DOHH2 (cell line): ENCODE results near the gene LAMA3.

Experiments used
- H3F3A ChIP-seq: fragments of 200-600 bp; sonication (generic), shearing (Covaris generic); 2 replicates; pipeline ENCODE4 v1.6.0; 2016; ENCODE audit warnings: antibody characterized with exemption, mild to moderate bottlenecking; ENCODE audit not compliant: control insufficient read depth, insufficient read depth
- H3K27ac ChIP-seq: fragments of 200-600 bp; sonication (generic); 2 replicates; pipeline ENCODE4 v1.5.1; 2014; ENCODE audit warnings: low read depth, mild to moderate bottlenecking, low read length, moderate library complexity
- H3K27me3 ChIP-seq: fragments of 200-600 bp; sonication (generic); 2 replicates; pipeline ENCODE4 v1.6.1; 2014; ENCODE audit warnings: mild to moderate bottlenecking, low read length, mixed read lengths; ENCODE audit not compliant: control insufficient read depth
- H3K36me3 ChIP-seq: fragments of 200-600 bp; sonication (generic); 2 replicates; pipeline ENCODE4 v1.6.1; 2014; ENCODE audit warnings: mild to moderate bottlenecking, low read length, moderate library complexity, mixed read lengths; ENCODE audit not compliant: control insufficient read depth
- H3K4me1 ChIP-seq: fragments of 200-600 bp; sonication (generic); 2 replicates; pipeline ENCODE4 v1.6.1; 2014; ENCODE audit warnings: mild to moderate bottlenecking, low read length, mixed read lengths; ENCODE audit not compliant: control insufficient read depth
- H3K4me2 ChIP-seq: fragments of 200-600 bp; sonication (generic); 2 replicates; pipeline ENCODE4 v1.6.0; 2014; ENCODE audit warnings: mild to moderate bottlenecking, low read length, moderate library complexity
- H3K4me3 ChIP-seq: fragments of 200-600 bp; sonication (generic); 2 replicates; pipeline ENCODE4 v1.5.1; 2014; ENCODE audit warnings: mild to moderate bottlenecking, low read length, mixed read lengths
- H3K79me2 ChIP-seq: fragments of 200-600 bp; sonication (generic); 2 replicates; pipeline ENCODE4 v1.6.1; 2014; ENCODE audit warnings: mild to moderate bottlenecking, low read length, mixed read lengths; ENCODE audit not compliant: control insufficient read depth
- H3K9me2 ChIP-seq: fragments of 200-600 bp; sonication (generic); replicated peaks from 2 replicates; pipeline ENCODE4 v1.6.1; 2014; ENCODE audit warnings: mild to moderate bottlenecking, low read length, mixed read lengths; ENCODE audit not compliant: control insufficient read depth
- H3K9me3 ChIP-seq: fragments of 200-600 bp; sonication (generic); 2 replicates; pipeline ENCODE4 v1.6.1; 2014; ENCODE audit warnings: antibody characterized with exemption, low read length, mixed read lengths; ENCODE audit not compliant: control insufficient read depth, insufficient read depth
- H4K20me1 ChIP-seq: fragments of 200-600 bp; sonication (generic); 2 replicates; pipeline ENCODE4 v1.6.0; 2014; ENCODE audit warnings: low read depth, mild to moderate bottlenecking, antibody characterized with exemption, low read length, moderate library complexity; ENCODE audit not compliant: control insufficient read depth, insufficient read depth
- EZH2phosphoT487 ChIP-seq: fragments of 200-600 bp; sonication (generic); IDR thresholded peaks from 2 replicates; pipeline ENCODE4 v1.6.1; 2017; ENCODE audit warnings: borderline replicate concordance, mild to moderate bottlenecking, antibody characterized with exemption, low read length, moderate library complexity, mixed read lengths
- TF ChIP-seq, protein P1 (sequence below): fragments of 200-600 bp; sonication (generic); IDR thresholded peaks from one replicate; pipeline ENCODE4 v1.5.1; 2014; ENCODE audit warnings: antibody characterized with exemption, mild to moderate bottlenecking, low read depth, low read length; ENCODE audit not compliant: poor library complexity, severe bottlenecking

The LAMA3 gene

DNA sequence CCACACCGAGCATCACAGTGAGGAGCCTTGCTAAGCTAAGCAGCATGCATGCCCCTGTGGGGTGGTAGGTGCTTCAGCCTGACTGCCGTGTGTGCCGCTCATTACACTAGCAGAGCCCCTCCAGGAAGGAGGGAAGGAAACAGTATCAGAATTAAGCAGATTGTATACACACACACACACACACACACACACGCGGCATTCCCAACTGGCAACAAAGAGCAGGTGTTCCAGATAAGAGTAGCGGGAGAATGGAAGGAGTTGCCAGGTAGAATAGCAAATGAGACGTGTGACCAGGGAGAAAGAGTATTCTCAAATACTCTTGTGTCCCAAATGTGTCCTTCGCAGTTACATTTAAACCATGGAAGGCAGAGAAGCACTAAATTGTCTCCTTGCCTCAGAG lies 277.7 kb downstream of the LAMA3 start:
- H3K4me1 ChIP-seq: peaks cover 22% of the 10 kb centered on the region
- no peak for TF ChIP-seq EZH2phosphoT487
- no peaks in the 10 kb centered on the region for H3F3A ChIP-seq
- H3K27ac ChIP-seq: no peak overlapping the region
- H3K36me3 ChIP-seq: no peaks in the 10 kb centered on the region
- H4K20me1 ChIP-seq: no peaks in the 10 kb centered on the region
- no peaks in the 10 kb centered on the region for H3K79me2 ChIP-seq
- H3K9me2 ChIP-seq: no peaks in the 10 kb centered on the region
- no peak overlapping the region for H3K4me2 ChIP-seq
- no peaks in the 10 kb centered on the region for H3K27me3 ChIP-seq
- no peaks in the 10 kb centered on the region for H3K9me3 ChIP-seq
- H3K4me3 ChIP-seq: no peak overlapping the region

DNA sequence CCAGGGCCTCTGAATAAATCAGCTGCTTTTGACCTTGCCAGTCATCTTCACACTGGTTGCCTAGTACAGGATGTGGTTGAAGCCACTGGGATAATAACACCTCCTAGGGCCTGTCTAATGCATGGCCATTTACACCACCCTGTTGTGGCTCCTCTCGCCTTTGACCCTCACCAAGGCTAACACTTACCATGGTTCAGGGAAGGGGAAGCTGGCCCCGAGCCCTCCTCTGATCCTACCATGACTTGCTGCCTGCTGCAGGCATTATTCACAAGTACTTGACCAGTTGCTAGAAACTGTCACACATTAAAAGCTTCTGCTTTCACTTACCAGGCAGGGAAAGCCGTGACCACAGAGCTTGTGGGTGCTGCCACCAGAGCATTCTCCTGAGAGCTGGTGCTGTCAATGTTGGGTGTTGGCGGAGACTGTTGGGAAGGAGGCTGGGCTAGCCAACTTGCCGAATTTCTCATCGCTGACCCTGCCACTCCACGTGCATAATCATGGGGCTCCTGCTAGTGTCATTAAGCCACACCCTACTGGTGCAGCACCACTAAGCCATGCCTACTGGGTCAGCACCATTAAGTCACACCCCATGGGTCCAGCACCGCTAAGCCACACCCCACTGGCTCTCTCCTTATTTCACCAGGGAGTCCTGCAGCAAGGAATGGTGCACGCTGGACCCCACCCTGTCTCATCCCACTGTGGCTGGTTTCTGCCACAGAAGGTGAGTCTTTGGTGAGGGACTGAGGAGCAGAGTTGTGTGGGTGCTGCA lies 278.3 kb downstream of the LAMA3 start:
- no peaks in the 10 kb centered on the region for H4K20me1 ChIP-seq
- no peak for TF ChIP-seq EZH2phosphoT487
- TF ChIP-seq, protein P1, sequence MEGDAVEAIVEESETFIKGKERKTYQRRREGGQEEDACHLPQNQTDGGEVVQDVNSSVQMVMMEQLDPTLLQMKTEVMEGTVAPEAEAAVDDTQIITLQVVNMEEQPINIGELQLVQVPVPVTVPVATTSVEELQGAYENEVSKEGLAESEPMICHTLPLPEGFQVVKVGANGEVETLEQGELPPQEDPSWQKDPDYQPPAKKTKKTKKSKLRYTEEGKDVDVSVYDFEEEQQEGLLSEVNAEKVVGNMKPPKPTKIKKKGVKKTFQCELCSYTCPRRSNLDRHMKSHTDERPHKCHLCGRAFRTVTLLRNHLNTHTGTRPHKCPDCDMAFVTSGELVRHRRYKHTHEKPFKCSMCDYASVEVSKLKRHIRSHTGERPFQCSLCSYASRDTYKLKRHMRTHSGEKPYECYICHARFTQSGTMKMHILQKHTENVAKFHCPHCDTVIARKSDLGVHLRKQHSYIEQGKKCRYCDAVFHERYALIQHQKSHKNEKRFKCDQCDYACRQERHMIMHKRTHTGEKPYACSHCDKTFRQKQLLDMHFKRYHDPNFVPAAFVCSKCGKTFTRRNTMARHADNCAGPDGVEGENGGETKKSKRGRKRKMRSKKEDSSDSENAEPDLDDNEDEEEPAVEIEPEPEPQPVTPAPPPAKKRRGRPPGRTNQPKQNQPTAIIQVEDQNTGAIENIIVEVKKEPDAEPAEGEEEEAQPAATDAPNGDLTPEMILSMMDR: no peak
- H3K9me3 ChIP-seq: no peaks in the 10 kb centered on the region
- H3K79me2 ChIP-seq: no peaks in the 10 kb centered on the region
- no peaks in the 10 kb centered on the region for H3K27me3 ChIP-seq
- no peaks in the 10 kb centered on the region for H3K36me3 ChIP-seq
- H3K9me2 ChIP-seq: no peaks in the 10 kb centered on the region
- H3K4me3 ChIP-seq: no peak overlapping the region
- H3K27ac ChIP-seq: no peak overlapping the region
- H3F3A ChIP-seq: no peaks in the 10 kb centered on the region
- H3K4me1 ChIP-seq: peaks cover 22% of the 10 kb centered on the region
- no peak overlapping the region for H3K4me2 ChIP-seq

DNA sequence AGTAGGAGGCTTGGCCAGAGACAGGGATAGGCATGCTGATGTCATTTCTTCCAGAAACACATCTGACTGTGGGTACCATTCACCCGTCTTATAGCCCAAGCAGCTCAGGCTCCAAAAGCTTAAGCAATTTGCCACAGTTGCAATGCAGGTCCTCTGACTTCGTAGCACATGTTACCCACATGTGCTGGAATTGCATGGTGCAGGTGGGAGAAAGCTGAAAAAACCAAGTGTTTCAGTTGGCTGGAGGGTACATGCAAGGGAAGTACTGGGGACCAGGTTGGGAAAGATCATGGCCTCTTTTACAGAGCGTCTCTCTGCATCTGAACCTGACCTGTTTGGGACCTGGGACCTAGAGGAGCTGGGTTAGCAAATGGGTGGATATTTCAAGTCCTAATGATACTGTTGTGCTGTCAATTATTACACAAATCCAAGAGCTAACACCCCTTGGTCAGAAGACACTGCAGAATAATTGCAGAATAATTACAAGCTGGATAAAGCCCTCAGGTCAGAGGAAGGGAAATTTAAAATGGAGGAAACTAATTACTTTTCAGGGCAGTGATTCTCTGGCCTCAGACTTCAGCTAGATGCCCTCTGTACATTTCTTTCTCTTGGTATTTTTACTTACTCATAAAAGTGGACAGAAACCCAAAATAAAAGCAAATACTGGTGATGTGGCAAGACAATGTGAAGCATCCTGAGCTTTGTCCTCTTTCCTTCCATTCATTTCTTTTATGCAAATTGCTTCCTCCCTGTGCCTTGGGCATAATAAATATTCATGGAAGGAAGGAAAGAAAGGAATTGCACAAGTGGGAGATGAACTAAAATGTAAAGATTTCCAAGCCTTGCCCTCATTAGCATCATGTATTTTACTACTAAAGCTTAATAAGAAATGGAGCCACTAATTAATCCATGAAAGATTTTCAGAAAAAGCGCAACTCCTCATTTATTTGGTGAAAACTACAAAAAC lies 279.7 kb downstream of the LAMA3 start:
- no peaks in the 10 kb centered on the region for H3K36me3 ChIP-seq
- H3K27ac ChIP-seq: no peak overlapping the region
- peaks cover 22% of the 10 kb centered on the region for H3K4me1 ChIP-seq
- H3K27me3 ChIP-seq: no peaks in the 10 kb centered on the region
- no peak overlapping the region for H3K4me3 ChIP-seq
- H3K4me2 ChIP-seq: no peak overlapping the region
- H3K9me3 ChIP-seq: no peaks in the 10 kb centered on the region
- TF ChIP-seq, protein P1: no peak
- no peak for TF ChIP-seq EZH2phosphoT487
- no peaks in the 10 kb centered on the region for H3F3A ChIP-seq
- no peaks in the 10 kb centered on the region for H3K9me2 ChIP-seq
- no peaks in the 10 kb centered on the region for H4K20me1 ChIP-seq
- H3K79me2 ChIP-seq: no peaks in the 10 kb centered on the region

DNA sequence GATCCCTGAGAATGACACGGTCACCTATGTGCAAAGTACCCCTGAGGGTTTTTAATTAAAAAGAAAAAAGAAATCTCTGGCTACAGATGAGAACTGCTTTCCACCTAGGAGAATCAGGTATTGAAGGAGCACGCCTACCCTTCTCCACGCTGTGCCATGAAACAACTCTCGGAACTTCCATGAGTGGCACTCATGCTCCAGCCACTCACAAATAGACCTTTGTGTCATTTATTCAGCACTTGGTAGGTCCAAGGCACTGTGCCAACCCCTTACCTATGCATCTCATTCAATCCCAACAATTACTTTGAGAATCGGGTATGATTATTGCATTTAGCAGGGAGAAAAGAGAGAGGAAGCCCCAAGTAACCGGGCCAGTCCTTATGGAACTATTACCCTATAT lies 280.4 kb downstream of the LAMA3 start:
- Histone ChIP-seq H3K4me2 (no peak overlapping the region), H3K9me2 (no peaks in the 10 kb centered on the region), H3K4me1 (peaks cover 22% of the 10 kb centered on the region), H4K20me1 (no peaks in the 10 kb centered on the region), H3K4me3 (no peak overlapping the region), H3K9me3 (no peaks in the 10 kb centered on the region), H3K27ac (no peak overlapping the region), H3K79me2 (no peaks in the 10 kb centered on the region), H3F3A (no peaks in the 10 kb centered on the region), H3K27me3 (no peaks in the 10 kb centered on the region), H3K36me3 (no peaks in the 10 kb centered on the region)
- TF ChIP-seq, protein P1: no peak
- TF ChIP-seq EZH2phosphoT487: no peak
